A172 (cell line): Measurements from ENCODE around the gene MFAP4. TPM values are rescaled to one million over a fixed set of nuclear protein-coding genes. Genes with fewer than 3 reads are reported as not detected.

ENCODE experiments used
- DNase-seq: peaks from one replicate; pipeline ENCODE4 v3.0.0-alpha.2; 2015; ENCODE audit warnings: low spot score
- total RNA-seq: library from RNA; depleted of rRNA; stranded (reverse); fragments of >200 nt; shearing (Covaris generic); gene quantifications from 2 replicates; pipeline ENCODE4 v1.2.3, GENCODE V29; 2014; rRNA removed

The MFAP4 gene
- not detected in 2 replicates for total RNA-seq

- DNase-seq = no peak
These were observed at the start of gene MFAP4 for GRCh38 chr17:19386974-19387920. Gene MFAP4 (minus strand): TSS chr17:19387190. CDS start chr17:19387155, 35 bp downstream.

- no peak for DNase-seq
These were observed 46.8 kb upstream of the MFAP4 start for GRCh38 chr17:19433727-19434340.

- DNase-seq = no peak
These were observed 46.3 kb upstream of the MFAP4 start for GRCh38 chr17:19433255-19433654.

- DNase-seq = no peak
These were observed 44.7 kb upstream of the MFAP4 start for GRCh38 chr17:19431691-19432090.

GRCh38 chr17:19426631-19427030 lies 39.6 kb upstream of the MFAP4 start:
- DNase-seq = no peak

GRCh38 chr17:19424934-19425868 lies 38.2 kb upstream of the MFAP4 start:
- no peak for DNase-seq

- no peak for DNase-seq
These were observed 34.9 kb upstream of the MFAP4 start for GRCh38 chr17:19421926-19422325.

- no peak for DNase-seq
These were observed 34.2 kb upstream of the MFAP4 start for GRCh38 chr17:19421219-19421618.

- peak; percentile 28 for DNase-seq
These were observed 31.4 kb upstream of the MFAP4 start for GRCh38 chr17:19418251-19418992.

- DNase-seq = peak; percentile 24
These were observed 30.6 kb upstream of the MFAP4 start for GRCh38 chr17:19417611-19418010.

GRCh38 chr17:19415806-19416775 lies 29.1 kb upstream of the MFAP4 start:
- no peak for DNase-seq

- no peak for DNase-seq
These were observed 28.3 kb upstream of the MFAP4 start for GRCh38 chr17:19415311-19415710.

GRCh38 chr17:19414396-19415280 lies 27.6 kb upstream of the MFAP4 start:
- no peak for DNase-seq

GRCh38 chr17:19413761-19414160 lies 26.8 kb upstream of the MFAP4 start:
- no peak for DNase-seq

GRCh38 chr17:19412984-19413383 lies 26.0 kb upstream of the MFAP4 start:
- no peak for DNase-seq

- no peak for DNase-seq
These were observed 25.5 kb upstream of the MFAP4 start for GRCh38 chr17:19412510-19412909.

- DNase-seq = no peak
These were observed 24.6 kb upstream of the MFAP4 start for GRCh38 chr17:19411631-19412030.

GRCh38 chr17:19410875-19411620 lies 24.1 kb upstream of the MFAP4 start, which contains the start of gene RNF112:
Gene RNF112 (plus strand): TSS chr17:19411232. CDS start chr17:19411409, 177 bp downstream.
- DNase-seq = peak; percentile 21
